Glomerular endothelial cell (primary cell): ENCODE data around the gene ATP8A2. TPM values are rescaled to one million over a fixed set of nuclear protein-coding genes. Genes with fewer than 3 reads are reported as not detected.
"Not testable (repeated sequence)": the region's sequence is repeated elsewhere in the genome, so short reads cannot be mapped to it uniquely, and the experiment has no call there.

Experiments
- DNase-seq: peaks from one replicate; pipeline ENCODE4 v3.0.0-alpha.2; 2011; ENCODE audit warnings: low read depth, low spot score; ENCODE audit errors: extremely low read depth
- total RNA-seq: library from RNA; depleted of rRNA; stranded (reverse); fragments of >200 nt; gene quantifications from 2 replicates; pipeline ENCODE4 v1.2.3, GENCODE V29; 2015

The ATP8A2 gene
- total RNA-seq: 0.12 and 0.58 TPM in 2 replicates

GRCh38 chr13:25371875-25372283, at the start of gene ATP8A2:
Gene ATP8A2, plus strand, starts transcription at chr13:25371974. Its CDS starts 239 bp downstream, at chr13:25372213.
- DNase-seq: no peak

GRCh38 chr13:25324100-25324499, 47.7 kb upstream of the ATP8A2 start:
- no peak for DNase-seq

- no peak for DNase-seq
Measured at GRCh38 chr13:25329706-25330105, 42.1 kb upstream of the ATP8A2 start.

DNA sequence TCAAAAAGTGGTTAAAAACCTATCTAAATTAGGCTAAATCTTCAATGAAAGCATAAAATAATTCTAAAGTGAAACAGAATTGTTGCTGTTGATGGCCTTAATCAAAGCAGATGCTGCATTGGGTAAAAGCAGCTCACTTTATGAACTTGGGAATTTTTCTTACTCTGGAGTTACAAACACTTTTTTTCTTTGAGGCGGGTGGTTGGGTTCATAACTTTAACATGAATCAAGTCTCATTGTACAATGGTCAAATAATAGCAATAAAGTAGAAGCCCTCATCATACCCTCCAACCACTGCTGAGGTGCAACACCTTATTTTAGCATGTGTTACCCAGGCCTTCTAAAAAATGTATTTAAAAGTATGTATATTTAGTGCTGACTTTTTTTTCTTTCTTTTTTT, 41.2 kb upstream of the ATP8A2 start:
- no peak for DNase-seq

- DNase-seq: no peak
Measured at GRCh38 chr13:25335856-25336255, 35.9 kb upstream of the ATP8A2 start.

GRCh38 chr13:25345576-25345975, 26.2 kb upstream of the ATP8A2 start:
- DNase-seq: no peak

DNA sequence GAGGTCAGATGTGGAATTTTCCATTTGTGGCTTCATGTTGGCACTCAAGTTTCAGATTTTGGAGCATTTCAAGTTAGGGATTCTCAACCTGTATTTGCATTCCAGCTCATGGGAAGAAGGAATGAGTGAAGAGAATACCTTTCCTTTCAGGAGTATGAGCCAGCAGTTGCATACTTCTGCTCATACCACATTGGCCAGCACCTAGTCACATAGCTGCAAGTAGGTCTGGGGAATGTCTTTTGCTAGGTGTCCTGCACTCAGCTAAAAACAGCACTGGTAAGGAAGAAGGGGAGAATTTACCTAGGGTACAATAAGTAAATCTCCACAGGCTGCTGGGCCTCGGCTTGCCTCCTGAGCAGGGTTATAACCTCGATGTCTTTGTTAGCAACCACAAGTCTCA, 24.6 kb upstream of the ATP8A2 start:
- DNase-seq: no peak

DNA sequence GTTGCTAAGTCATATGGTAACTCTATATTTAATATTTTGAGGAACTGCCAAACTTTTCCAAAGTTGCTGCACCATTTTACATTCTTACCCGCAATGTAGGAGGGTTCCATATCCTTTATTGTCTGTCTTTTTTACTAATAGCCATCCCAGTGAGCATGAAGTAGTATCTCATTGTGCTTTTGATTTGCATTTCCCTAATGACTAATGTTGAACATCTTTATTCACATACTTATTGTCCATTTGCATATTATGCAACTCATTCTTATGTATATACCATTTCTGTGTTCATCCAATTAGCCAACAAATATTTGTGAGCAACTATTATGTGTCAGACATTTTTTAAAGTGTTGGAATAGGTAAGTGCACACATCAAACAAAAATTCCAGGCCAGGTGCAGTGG, 20.4 kb upstream of the ATP8A2 start:
- no peak for DNase-seq

- no peak for DNase-seq
Measured at GRCh38 chr13:25352230-25352629, 19.5 kb upstream of the ATP8A2 start.

GRCh38 chr13:25352806-25353205, 19.0 kb upstream of the ATP8A2 start:
- no peak for DNase-seq

DNA sequence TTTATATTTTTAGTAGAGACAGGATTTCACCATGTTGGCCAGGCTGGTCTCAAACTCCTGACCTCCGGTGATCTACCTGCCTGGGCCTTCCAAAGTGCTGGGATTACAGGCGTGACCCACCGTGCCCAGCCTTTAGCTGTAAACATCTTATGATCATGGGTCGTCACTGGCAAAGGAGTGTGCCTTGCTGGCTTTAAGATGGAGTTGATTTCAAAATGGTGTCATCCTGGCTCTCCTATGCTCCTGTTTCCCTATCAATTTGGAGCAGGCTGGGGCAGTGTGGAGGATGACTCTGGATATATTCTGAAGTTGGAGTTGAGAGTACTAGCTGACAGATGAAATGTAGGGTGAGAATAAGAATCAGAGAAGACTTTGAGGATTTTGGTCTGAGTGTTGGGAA, 18.4 kb upstream of the ATP8A2 start:
- no peak for DNase-seq

DNA sequence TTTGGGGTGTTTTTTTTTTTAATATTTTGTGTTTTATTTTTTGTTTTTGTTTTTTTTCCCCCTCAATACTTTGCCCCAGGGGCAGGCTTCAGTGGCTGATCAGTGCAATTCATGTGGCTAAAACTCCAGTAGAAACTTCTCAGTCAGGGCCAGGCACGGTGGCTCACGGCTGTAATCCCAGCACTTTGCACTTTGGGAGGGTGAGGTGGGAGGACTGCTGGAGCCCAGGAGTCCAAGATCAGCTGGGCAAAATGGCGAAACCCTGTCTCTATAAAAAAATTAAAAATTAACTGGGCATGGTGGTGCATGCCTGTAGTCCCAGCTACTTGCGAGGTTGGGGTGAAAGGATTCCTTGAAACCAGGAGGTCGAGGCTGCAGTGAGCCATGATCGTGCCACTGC, 17.4 kb upstream of the ATP8A2 start:
- DNase-seq: no peak

GRCh38 chr13:25360443-25360842, 11.3 kb upstream of the ATP8A2 start:
- not testable (repeated sequence) for DNase-seq

GRCh38 chr13:25365720-25366235, 6.0 kb upstream of the ATP8A2 start:
- DNase-seq: no peak

DNA sequence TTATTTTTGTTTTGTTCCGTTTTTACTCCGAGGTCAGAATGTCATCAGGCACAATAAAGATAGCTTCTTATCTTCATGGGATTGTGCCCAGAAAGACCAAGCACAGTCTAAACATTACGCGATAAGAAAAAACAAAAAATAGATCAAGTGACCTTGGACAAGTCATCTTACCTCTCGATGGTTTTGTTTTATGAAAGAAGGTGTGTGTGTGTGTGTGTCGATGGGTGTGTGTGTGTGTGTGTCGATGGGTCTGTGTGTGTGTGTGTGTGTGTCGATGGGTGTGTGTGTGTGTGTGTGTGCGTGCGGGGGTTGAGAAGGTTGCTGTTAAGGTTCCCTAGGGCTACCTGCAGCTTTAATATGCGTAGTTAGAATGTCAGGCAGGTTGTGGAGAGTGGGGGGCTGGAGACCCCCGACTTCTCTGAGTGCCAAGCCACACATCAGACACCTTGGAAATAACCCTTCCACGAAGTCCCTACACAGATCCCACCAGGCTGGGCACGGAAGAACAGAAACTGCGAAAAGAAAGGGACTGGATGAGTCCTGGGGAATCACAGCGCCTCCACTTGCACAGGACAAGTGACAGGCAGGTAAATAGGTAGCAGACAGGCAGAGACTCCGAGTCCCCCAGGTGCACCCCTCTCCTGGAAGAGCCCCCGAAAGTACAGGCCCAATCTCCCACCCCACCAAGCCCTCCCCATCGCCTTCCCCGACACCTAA, 458 bp upstream of the ATP8A2 start:
- no peak for DNase-seq

GRCh38 chr13:25372284-25373081, 709 bp downstream of the ATP8A2 start:
- DNase-seq: no peak

DNA sequence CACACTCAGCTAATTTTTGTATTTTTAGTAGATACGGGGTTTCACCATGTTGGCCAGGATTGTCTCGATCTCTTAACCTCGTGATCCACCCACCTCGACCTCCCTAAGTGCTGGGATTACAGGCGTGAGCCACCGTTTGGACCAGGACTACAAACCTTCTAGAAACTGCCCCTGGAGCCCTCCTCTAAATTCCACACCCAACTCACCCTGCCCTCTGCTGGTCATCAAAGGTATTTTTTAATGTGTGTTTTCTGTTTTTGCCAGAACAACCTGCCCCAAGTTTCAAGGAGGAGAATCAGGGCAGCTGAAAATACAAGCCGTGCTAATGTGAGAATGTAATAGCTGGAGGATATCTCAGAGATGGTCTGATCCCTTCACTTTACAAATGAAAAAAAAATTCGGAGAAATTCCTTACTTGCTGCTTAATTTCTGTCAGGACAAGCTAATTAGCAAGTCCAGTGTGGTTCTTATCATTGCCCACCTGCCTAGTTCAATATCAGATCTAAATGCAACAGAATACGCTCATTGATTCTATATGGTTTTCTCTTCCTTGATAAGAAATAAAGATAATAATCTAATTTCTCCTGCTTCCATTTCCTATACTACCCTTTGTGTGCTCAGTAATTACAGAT, 4.1 kb downstream of the ATP8A2 start:
- DNase-seq: peak; percentile 7

DNA sequence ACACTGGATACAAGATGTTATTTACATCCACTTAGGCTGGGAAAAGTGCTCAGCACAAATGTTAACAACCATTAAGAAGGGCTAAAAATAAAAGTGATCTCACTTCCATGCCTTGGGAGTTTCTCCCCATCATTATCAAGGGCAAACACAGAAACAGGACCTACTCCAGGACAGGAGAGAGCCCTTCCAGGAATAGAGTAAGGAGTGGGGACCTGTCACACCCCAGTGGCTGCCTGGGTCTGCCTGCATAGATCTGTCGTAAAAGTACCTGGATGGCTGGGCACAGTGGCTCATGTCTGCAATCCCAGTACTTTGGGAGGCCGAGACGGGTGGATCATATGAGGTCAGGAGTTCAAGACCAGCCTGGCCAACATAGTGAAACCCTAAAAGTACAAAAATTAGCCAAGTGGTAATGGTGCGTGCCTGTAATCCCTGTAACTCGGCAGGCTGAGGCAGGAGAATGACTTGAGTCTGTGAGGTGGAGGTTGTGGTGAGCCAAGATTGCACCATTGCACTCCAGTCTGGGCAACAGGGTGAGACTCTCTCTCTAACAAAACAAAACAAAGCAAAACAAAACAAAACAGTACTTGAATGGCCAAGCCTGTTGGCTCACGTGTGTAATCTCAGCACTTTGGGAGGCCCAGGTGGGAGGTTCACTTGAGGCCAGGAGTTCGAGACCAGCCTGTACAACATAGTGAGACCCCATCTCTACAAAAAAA, 5.6 kb downstream of the ATP8A2 start:
- no peak for DNase-seq

DNA sequence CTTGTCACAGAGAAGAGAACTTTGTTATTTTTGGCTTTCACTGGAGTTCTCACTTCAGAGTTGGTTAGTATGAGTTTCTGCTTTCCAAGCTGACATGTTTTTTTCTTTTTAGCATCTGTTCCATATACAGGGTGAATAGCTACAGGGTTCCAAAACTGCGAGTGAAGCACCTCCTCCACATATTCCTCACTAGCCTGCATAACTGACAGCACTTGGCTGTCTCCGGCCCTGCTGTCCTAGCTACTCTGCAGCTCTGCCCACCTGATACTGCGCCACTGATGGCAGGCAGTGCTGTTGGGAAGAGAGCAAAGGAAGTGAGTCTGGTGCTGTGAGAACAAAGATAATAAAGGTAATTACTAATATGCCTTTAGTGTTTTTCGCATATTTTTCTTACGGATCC, 6.8 kb downstream of the ATP8A2 start:
- no peak for DNase-seq

- no peak for DNase-seq
Measured at GRCh38 chr13:25379011-25379410, 7.2 kb downstream of the ATP8A2 start.

GRCh38 chr13:25380082-25380481, 8.3 kb downstream of the ATP8A2 start:
- DNase-seq: no peak
